Endothelial cell of umbilical vein (primary cell): ENCODE data around the gene SLC28A2. TPM values are rescaled to one million over a fixed set of nuclear protein-coding genes. Genes with fewer than 3 reads are reported as not detected.

Source experiments
- BruUV-seq: library from RNA; stranded (reverse); fragments of 400-500 nt; replicated peaks from 2 replicates; lab custom pipeline; 2021; lab: Mats Ljungman, UMichigan
- CTCF ChIA-PET: fragments of 300-600, 350-600 bp; sonication (Branson Sonifier 250); formaldehyde crosslinking; loops from one replicate; lab custom pipeline; 2021; ENCODE audit warnings: antibody characterized with exemption, inconsistent platforms; lab: Charles Lee
- POLR2A ChIA-PET: fragments of 300-600, 350-600 bp; sonication (Branson Sonifier 250); formaldehyde crosslinking; loops from one replicate; lab custom pipeline; 2021; ENCODE audit warnings: antibody characterized with exemption, inconsistent platforms; lab: Charles Lee
- DNase-seq: peaks from one replicate; pipeline ENCODE4 v3.0.0-alpha.2; 2011; ENCODE audit warnings: low read depth, low spot score
- FAIRE-seq: peaks from 2 replicates; lab custom pipeline; 2011; peaks lifted over from hg19 to GRCh38; lab: Jason Lieb, UNC
- H2AFZ ChIP-seq: 2 replicates; pipeline ENCODE4 v1.6.0; 2012; ENCODE audit warnings: low read depth, low read length, control low read depth, inconsistent platforms
- H3K27ac ChIP-seq: 2 replicates; pipeline ENCODE4 v1.5.1; 2011; ENCODE audit warnings: low read depth, mild to moderate bottlenecking, control low read depth, low read length, moderate library complexity; ENCODE audit not compliant: insufficient read depth
- H3K27me3 ChIP-seq, 2 experiments: 2 replicates each; pipeline versions ENCODE4 v1.6.0 to v1.6.1; 2011; ENCODE audit warnings: low read length in 2 of 2, mixed read lengths in 1 of 2; ENCODE audit not compliant: control insufficient read depth in 2 of 2, insufficient read depth in 2 of 2
- H3K36me3 ChIP-seq, 2 experiments: 2 replicates in 1 of 2; 3 replicates in 1 of 2; pipeline ENCODE4 v1.5.1; 2011; ENCODE audit warnings: low read length in 2 of 2, mild to moderate bottlenecking in 1 of 2, moderate library complexity in 1 of 2; ENCODE audit not compliant: control insufficient read depth in 2 of 2, insufficient read depth in 2 of 2; ENCODE audit errors: extremely low read depth in 1 of 2
- H3K4me1 ChIP-seq: 3 replicates; pipeline ENCODE4 v1.5.1; 2011; ENCODE audit warnings: mild to moderate bottlenecking, low read length; ENCODE audit not compliant: control insufficient read depth, insufficient read depth; ENCODE audit errors: extremely low read depth
- H3K4me2 ChIP-seq: 2 replicates; pipeline ENCODE4 v1.6.1; 2011; ENCODE audit warnings: low read length, control low read depth, mixed read lengths; ENCODE audit not compliant: insufficient read depth
- H3K4me3 ChIP-seq, 3 experiments: fragments of 200-600 bp in 1 of 3; sonication (generic), shearing (Covaris generic) in 1 of 3; replicated peaks in 1 of 3; 2 replicates each; pipeline ENCODE4 v1.5.1; 2011 to 2016; ENCODE audit warnings: control low read depth in 3 of 3, low read length in 3 of 3, mild to moderate bottlenecking in 2 of 3, inconsistent platforms in 1 of 3, low read depth in 1 of 3, moderate library complexity in 1 of 3; ENCODE audit not compliant: insufficient read depth in 1 of 3
- H3K79me2 ChIP-seq: 2 replicates; pipeline ENCODE4 v1.6.0; 2012; ENCODE audit warnings: low read length, inconsistent platforms; ENCODE audit not compliant: control insufficient read depth, insufficient read depth
- H3K9ac ChIP-seq: replicated peaks from 2 replicates; pipeline ENCODE3; 2011; ENCODE audit warnings: low read length, control low read depth; ENCODE audit not compliant: insufficient read depth; ENCODE audit errors: extremely low read depth
- H3K9me1 ChIP-seq: replicated peaks from 3 replicates; pipeline ENCODE4 v1.6.0; 2011; ENCODE audit warnings: mild to moderate bottlenecking, low read length; ENCODE audit not compliant: control insufficient read depth, insufficient read depth; ENCODE audit errors: extremely low read depth
- H3K9me3 ChIP-seq: replicated peaks from 2 replicates; pipeline ENCODE4 v1.5.1; 2012; ENCODE audit warnings: low read length, inconsistent platforms; ENCODE audit not compliant: control insufficient read depth, insufficient read depth
- H4K20me1 ChIP-seq: replicated peaks from 2 replicates; pipeline ENCODE3; 2011; ENCODE audit warnings: mild to moderate bottlenecking, low read length; ENCODE audit not compliant: control insufficient read depth, insufficient read depth; ENCODE audit errors: extremely low read depth
- EZH2 ChIP-seq: IDR thresholded peaks from 2 replicates; pipeline ENCODE4 v1.6.1; 2012; ENCODE audit warnings: borderline replicate concordance, low read depth, mild to moderate bottlenecking, moderate library complexity, low read length, inconsistent platforms; ENCODE audit not compliant: severe bottlenecking
- FOS ChIP-seq: IDR thresholded peaks from 2 replicates; pipeline ENCODE4 v1.6.1; 2011; ENCODE audit warnings: mild to moderate bottlenecking, low read length, moderate library complexity, borderline replicate concordance; ENCODE audit not compliant: insufficient read depth
- GATA2 ChIP-seq: IDR thresholded peaks from 2 replicates; pipeline ENCODE4 v1.7.0; 2011; ENCODE audit warnings: low read depth, mild to moderate bottlenecking, moderate library complexity, mixed read lengths, low read length; ENCODE audit not compliant: insufficient read length, insufficient read depth
- JUN ChIP-seq: IDR thresholded peaks from 2 replicates; pipeline ENCODE4 v1.6.1; 2011; ENCODE audit warnings: borderline replicate concordance, low read depth; ENCODE audit not compliant: insufficient read length, insufficient read depth
- MAX ChIP-seq: IDR thresholded peaks from 2 replicates; pipeline ENCODE4 v1.6.1; 2011; ENCODE audit not compliant: insufficient read depth, insufficient read length
- MYC ChIP-seq: IDR thresholded peaks from one replicate; pipeline ENCODE4 v1.6.1; 2011; ENCODE audit warnings: mild to moderate bottlenecking, low read depth, low read length
- POLR2A ChIP-seq: IDR thresholded peaks from 2 replicates; pipeline ENCODE4 v1.6.1; 2012; ENCODE audit warnings: low read depth, mild to moderate bottlenecking, control low read depth, low read length
- POLR2AphosphoS5 ChIP-seq: IDR thresholded peaks from 2 replicates; pipeline ENCODE4 v1.6.1; 2012; ENCODE audit warnings: low read depth, mild to moderate bottlenecking, control low read depth, low read length, moderate library complexity; ENCODE audit not compliant: insufficient read depth
- dilution Hi-C: fragments of 300-500 bp; cut with MboI; formaldehyde crosslinking; loops from one replicate; pipeline ENCODE4 v1.15.0; 2019; ENCODE audit warnings: low sequenced_read_pairs; ENCODE audit not compliant: extremely low pct_ligation_motif_present
- intact Hi-C: fragments of 100-400 bp; cut with micrococcal nuclease; formaldehyde crosslinking; loops from one replicate; pipeline ENCODE4 v1.10.0; 2022
- polyA plus RNA-seq, 4 experiments: library from polyadenylated mRNA; depleted of rRNA in 3 of 4; stranded (reverse) in 3 of 4; unstranded in 1 of 4; fragments of >200 nt; gene quantifications; 2 replicates each; pipeline versions ENCODE4 v1.2.1 to v1.2.3, GENCODE V29; 2011 to 2012; ENCODE audit warnings: missing spikeins in 1 of 4
- total RNA-seq: library from RNA; stranded (reverse); gene quantifications from 2 replicates; pipeline ENCODE4 v1.2.3, GENCODE V29; 2021
- TF ChIP-seq, protein P1 (sequence below), 2 donors: IDR thresholded peaks; 1 replicate in 1 of 2; 2 replicates in 1 of 2; pipeline ENCODE4 v1.5.1; 2011; ENCODE audit warnings: low read length in 2 of 2, mild to moderate bottlenecking in 2 of 2, moderate library complexity in 2 of 2, control low read depth in 1 of 2, inconsistent platforms in 1 of 2, low read depth in 1 of 2; ENCODE audit not compliant: insufficient read depth in 1 of 2; ENCODE audit errors: extremely low read depth in 1 of 2

Gene SLC28A2
- total and polyA plus RNA-seq, 2 donors (not counting 3 experiments of a cell fraction or from before 2014, with no cell fraction given) = not detected

DNA sequence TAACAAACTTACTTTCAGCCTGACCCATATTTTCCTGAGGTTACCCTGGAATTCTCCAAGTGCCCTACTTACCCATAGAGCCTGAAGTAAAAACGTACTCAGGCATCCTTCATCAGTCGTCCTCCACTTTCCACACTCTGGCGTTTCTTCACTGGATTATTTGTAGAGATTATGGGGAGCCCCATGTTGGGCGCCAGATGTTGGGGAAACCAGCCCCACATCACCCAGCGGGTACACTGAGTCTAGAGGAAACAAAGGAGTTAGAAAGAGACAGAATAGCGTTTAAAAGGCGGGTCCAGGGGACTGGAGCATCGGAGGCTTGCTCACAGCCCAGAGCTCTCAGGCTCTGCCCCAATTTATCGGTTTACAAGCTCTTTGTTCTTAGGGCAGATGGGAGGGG lies 9.7 kb upstream of the SLC28A2 start:
- BruUV-seq = no TSS peak
- H3K4me2 ChIP-seq = no peak overlapping the region
- ChIA-PET POLR2A (no interaction called here), CTCF (no interaction called here)
- H3K36me3 ChIP-seq = no peaks in the 10 kb centered on the region
- no peak for FAIRE-seq
- no peaks in the 10 kb centered on the region for H3K79me2 ChIP-seq
- no peak for DNase-seq
- H3K27me3 ChIP-seq = no peaks in the 10 kb centered on the region
- intact Hi-C loops = no loop called here
- dilution Hi-C loops = no loop called here
- H3K27ac ChIP-seq = no peak overlapping the region
- H3K9me1 ChIP-seq = no peaks in the 10 kb centered on the region
- H3K9me3 ChIP-seq = no peaks in the 10 kb centered on the region
- no peaks in the 10 kb centered on the region for H3K4me1 ChIP-seq
- no peak overlapping the region for H3K4me3 ChIP-seq
- H3K9ac ChIP-seq = no peak overlapping the region
- TF ChIP-seq POLR2AphosphoS5 = no peak
- no peak for TF ChIP-seq JUN
- no peak for TF ChIP-seq EZH2
- no peak for TF ChIP-seq FOS
- no peak for TF ChIP-seq GATA2
- TF ChIP-seq, protein P1, sequence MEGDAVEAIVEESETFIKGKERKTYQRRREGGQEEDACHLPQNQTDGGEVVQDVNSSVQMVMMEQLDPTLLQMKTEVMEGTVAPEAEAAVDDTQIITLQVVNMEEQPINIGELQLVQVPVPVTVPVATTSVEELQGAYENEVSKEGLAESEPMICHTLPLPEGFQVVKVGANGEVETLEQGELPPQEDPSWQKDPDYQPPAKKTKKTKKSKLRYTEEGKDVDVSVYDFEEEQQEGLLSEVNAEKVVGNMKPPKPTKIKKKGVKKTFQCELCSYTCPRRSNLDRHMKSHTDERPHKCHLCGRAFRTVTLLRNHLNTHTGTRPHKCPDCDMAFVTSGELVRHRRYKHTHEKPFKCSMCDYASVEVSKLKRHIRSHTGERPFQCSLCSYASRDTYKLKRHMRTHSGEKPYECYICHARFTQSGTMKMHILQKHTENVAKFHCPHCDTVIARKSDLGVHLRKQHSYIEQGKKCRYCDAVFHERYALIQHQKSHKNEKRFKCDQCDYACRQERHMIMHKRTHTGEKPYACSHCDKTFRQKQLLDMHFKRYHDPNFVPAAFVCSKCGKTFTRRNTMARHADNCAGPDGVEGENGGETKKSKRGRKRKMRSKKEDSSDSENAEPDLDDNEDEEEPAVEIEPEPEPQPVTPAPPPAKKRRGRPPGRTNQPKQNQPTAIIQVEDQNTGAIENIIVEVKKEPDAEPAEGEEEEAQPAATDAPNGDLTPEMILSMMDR (IDR thresholded peaks at IDR 0.05; ENCODE audit: extremely low read depth in 1 of 2, insufficient read depth in 1 of 2, low read depth in 1 of 2, low read length in 2 of 2) = no peak
- no peak for TF ChIP-seq MYC
- no peak for TF ChIP-seq POLR2A
- no peak for TF ChIP-seq MAX
- H2AFZ ChIP-seq = no peak overlapping the region
- H4K20me1 ChIP-seq = no peaks in the 10 kb centered on the region
